ENCODE data around the gene SLC30A2.

DNA sequence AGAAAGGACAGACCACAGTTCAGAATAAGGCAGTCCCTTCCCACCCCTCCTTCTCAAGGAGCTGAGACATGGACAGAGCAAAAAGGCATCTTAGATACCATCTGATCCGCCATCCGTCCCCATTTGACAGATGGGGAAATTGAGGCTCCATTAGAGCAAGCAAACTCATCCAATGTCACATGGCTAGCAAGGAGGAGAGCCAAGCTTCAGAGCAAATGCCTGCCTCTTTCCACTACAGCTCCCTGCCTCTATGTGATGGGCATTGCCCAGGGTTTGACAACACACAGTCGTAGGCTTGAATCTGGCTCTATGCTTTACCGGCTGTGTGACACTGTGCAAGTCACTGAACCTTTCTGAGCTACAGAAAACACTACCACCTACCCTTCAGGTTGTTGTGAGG, 3.9 kb downstream of the SLC30A2 start:
- TF ChIP-seq SCMH1 (CRISPR knock-in tag; IDR thresholded peaks at IDR 0.05; ENCODE audit: borderline replicate concordance) (no peak), ZNF614 (CRISPR knock-in tag; IDR thresholded peaks at IDR 0.05; ENCODE audit: borderline replicate concordance) (no peak), TAF1 (CRISPR knock-in tag; IDR thresholded peaks at IDR 0.05) (no peak), YEATS4 (CRISPR knock-in tag; IDR thresholded peaks at IDR 0.05; ENCODE audit: borderline replicate concordance) (no peak), PHF21A (CRISPR knock-in tag; IDR thresholded peaks at IDR 0.05) (no peak), KAT8 (CRISPR knock-in tag; IDR thresholded peaks at IDR 0.05) (no peak), ZKSCAN1 (IDR thresholded peaks at IDR 0.05; ENCODE audit: low read length) (no peak)
- TF ChIP-seq, protein P1, sequence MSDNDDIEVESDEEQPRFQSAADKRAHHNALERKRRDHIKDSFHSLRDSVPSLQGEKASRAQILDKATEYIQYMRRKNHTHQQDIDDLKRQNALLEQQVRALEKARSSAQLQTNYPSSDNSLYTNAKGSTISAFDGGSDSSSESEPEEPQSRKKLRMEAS (IDR thresholded peaks at IDR 0.05): no peak
- TF ChIP-seq, protein P2, sequence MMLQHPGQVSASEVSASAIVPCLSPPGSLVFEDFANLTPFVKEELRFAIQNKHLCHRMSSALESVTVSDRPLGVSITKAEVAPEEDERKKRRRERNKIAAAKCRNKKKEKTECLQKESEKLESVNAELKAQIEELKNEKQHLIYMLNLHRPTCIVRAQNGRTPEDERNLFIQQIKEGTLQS (CRISPR knock-in tag; IDR thresholded peaks at IDR 0.05): no peak
- TF ChIP-seq, protein P3, sequence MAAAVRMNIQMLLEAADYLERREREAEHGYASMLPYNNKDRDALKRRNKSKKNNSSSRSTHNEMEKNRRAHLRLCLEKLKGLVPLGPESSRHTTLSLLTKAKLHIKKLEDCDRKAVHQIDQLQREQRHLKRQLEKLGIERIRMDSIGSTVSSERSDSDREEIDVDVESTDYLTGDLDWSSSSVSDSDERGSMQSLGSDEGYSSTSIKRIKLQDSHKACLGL (CRISPR knock-in tag; IDR thresholded peaks at IDR 0.05): no peak
- TF ChIP-seq, protein P4, sequence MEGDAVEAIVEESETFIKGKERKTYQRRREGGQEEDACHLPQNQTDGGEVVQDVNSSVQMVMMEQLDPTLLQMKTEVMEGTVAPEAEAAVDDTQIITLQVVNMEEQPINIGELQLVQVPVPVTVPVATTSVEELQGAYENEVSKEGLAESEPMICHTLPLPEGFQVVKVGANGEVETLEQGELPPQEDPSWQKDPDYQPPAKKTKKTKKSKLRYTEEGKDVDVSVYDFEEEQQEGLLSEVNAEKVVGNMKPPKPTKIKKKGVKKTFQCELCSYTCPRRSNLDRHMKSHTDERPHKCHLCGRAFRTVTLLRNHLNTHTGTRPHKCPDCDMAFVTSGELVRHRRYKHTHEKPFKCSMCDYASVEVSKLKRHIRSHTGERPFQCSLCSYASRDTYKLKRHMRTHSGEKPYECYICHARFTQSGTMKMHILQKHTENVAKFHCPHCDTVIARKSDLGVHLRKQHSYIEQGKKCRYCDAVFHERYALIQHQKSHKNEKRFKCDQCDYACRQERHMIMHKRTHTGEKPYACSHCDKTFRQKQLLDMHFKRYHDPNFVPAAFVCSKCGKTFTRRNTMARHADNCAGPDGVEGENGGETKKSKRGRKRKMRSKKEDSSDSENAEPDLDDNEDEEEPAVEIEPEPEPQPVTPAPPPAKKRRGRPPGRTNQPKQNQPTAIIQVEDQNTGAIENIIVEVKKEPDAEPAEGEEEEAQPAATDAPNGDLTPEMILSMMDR (CRISPR knock-in tag; IDR thresholded peaks at IDR 0.05): no peak
- TF ChIP-seq, protein P5, sequence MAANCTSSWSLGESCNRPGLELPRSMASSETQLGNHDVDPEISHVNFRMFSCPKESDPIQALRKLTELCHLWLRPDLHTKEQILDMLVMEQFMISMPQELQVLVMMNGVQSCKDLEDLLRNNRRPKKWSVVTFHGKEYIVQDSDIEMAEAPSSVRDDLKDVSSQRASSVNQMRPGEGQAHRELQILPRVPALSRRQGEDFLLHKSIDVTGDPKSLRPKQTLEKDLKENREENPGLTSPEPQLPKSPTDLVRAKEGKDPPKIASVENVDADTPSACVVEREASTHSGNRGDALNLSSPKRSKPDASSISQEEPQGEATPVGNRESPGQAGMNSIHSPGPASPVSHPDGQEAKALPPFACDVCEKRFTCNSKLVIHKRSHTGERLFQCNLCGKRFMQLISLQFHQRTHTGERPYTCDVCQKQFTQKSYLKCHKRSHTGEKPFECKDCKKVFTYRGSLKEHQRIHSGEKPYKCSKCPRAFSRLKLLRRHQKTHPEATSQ (CRISPR knock-in tag; IDR thresholded peaks at IDR 0.05; ENCODE audit: borderline replicate concordance): no peak
